GM18873 (cell line): ENCODE measurements around the gene LENEP.

Source experiments
- ATAC-seq: cut with Tn5 transposase; IDR thresholded peaks from one replicate; pipeline ENCODE4 v1.9.1; 2021; ENCODE audit warnings: mild to moderate bottlenecking, moderate library complexity, moderate number of reproducible peaks; ENCODE audit not compliant: unreplicated experiment, low FRiP score

LENEP gene

GRCh38 chr1:155008015-155008941, 14.9 kb downstream of the LENEP start:
- no peak for ATAC-seq

GRCh38 chr1:155009221-155009711, 15.9 kb downstream of the LENEP start:
- ATAC-seq, result no peak

GRCh38 chr1:155009742-155010141, 16.4 kb downstream of the LENEP start:
- no peak for ATAC-seq

DNA sequence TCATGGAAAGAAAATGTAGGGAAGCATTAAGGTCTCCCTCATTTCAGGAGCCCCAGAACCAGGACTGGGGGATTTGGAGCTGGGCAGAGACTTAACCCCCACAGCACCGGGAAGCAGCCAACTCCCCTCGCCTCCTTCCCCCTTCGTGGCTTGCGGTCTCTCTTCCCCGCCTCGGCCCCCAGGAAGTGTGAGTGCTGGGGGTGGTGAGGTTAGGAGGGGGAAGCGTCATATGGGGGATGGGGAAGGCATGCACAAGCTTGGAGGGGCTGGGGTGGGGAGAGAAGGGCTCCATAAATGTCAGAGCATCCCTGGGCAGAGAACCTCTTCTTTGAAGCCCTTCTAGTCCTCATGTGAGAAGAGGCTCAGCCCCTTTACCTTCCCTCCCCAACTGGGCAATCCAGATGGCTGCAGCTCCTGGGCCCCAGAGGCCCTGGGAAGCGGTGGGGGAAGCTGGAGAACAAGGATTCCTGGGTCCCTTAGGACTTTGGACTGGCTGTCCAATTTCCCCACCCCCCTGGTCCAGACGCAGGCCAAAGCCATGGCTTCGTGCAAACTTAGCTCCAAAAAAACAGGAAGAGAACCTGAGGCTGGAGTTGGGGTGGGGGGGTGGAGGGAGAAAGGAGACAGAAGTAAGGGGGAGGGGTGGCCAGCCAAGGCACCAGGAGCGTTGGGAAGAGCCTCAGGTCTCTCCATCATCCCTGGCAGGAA, 17.0 kb downstream of the LENEP start:
- no peak for ATAC-seq

GRCh38 chr1:155011004-155011416, 17.6 kb downstream of the LENEP start:
- ATAC-seq, result no peak

DNA sequence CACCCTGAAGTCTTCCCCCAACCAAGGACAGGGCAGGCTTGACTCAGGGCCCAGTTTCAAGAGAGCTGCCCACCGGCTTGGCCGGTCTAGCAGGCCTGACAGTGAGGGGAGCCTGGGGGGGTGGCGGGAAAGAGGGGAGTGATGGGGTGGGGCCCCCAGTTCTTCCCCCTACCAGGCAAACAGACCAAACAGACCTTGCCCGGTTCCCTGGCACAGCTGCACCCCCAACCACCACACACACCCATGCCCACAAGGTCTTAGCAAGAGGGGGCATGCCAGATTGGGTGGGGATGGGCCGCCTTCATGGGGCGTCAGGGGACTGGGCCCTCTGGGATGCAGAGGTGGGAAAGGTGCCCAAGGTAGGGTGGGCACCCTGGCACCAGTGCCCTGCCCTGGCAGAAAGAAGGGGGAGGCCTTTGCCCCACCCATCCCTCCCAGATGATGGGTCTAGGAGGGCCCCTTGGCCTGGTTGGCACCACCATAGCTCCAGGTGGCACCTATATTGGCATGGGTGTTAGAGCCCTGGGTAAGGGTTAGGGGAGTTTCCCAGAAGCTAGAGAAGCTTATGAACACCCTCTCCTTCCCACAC, 18.1 kb downstream of the LENEP start:
- ATAC-seq, result no peak

GRCh38 chr1:155012026-155012546, 18.7 kb downstream of the LENEP start:
- no peak for ATAC-seq

- no peak for ATAC-seq
Measured at GRCh38 chr1:155012776-155013602, 19.6 kb downstream of the LENEP start.

DNA sequence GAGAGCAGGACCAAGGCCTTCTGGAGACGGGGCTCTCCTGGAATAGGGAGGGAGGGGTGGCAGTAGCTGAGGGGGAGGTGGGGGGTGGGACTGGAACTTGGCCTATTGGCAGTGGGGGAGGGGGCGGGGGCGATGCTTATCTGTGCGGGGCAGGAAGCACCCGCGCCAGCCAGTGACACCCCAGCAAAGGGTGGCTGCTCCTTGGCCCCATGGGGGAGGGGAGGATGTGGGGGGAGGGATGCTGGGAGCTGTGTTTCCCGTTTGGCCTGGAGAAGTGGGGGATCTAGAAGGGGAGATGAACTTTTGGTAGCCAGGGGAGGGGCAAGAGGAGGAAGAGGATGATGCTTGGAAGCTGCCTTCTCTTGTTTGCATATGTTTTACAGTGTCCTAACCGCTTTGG, 20.2 kb downstream of the LENEP start:
- no peak for ATAC-seq

- no peak for ATAC-seq
Measured at GRCh38 chr1:155014709-155015508, 21.5 kb downstream of the LENEP start.

DNA sequence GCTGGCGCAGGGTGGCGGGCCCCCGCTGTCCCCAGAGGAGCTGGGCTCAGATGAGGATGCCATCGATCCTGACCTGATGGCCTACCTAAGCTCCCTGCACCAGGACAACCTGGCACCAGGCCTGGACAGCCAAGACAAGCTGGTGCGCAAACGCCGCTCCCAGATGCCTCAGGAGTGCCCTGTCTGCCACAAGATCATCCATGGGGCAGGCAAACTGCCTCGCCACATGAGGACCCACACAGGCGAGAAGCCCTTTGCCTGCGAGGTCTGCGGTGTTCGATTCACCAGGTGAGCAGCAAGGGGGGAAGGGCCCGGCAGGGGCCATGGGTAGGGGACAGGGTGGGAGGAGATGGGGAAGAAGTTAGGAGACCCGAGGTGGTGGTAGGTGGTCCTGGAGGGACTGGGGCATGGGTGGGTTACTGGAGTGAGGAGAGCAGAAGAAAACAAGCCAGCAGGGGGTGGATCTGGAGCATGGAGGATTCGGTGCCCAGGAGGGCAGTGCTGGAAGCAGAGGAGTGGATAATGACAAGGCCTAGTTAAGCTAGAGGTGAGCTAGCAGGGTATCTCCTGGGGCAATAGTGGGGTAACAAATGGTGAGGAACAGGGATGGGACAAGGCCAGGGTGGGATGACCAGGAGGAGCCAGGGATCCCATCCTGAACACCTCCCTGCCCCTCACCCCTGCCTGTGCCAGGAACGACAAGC, 22.3 kb downstream of the LENEP start:
- no peak for ATAC-seq

- no peak for ATAC-seq
Measured at GRCh38 chr1:155016231-155016831, 22.9 kb downstream of the LENEP start.

DNA sequence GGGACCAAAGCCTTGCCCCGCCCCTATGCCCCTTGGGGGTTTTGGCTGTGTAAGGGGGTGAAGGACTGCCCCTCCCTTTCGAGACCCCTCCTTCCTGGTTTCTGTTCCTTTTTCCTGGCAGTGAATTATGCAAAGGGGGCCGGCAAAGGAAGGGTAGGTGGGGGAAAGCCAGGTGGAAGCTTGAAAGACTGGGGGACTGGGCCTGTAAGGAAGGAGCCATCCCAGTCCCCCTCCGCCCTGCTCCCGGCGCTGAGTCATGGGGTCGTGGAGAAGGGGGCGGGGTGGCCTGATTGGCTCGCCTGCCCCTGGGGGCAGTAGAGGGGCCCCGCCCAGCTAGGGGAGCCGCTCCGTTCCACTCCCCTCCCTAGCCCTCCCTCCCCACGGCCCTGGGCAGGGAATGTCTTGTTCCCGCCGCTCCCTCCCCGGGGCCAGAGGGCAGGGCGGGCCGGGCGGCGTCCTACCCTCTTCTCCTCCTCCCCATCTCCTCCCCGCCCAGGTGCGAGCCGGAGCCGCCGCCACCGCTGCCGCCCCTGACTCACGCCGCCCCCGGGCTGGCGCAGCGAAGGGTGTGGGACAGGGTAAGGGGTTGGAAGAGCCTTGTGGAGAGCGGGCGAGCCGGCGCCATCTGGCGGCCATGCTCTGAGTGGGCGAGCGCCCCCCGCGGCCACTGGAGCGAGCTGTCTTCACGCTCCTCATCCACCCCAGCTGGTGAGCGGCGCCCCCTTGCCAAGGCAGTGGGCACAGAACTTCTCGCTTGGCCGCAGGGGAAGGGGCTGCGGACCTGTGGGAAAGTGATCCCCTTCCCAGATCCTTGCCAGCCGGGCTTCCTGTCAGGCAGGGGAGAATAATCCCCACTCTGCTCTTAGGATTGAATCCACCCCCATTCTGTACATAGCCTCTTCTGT, 23.9 kb downstream of the LENEP start:
- peak; percentile 54 for ATAC-seq

- no peak for ATAC-seq
Measured at GRCh38 chr1:155017946-155018316, 24.5 kb downstream of the LENEP start.

DNA sequence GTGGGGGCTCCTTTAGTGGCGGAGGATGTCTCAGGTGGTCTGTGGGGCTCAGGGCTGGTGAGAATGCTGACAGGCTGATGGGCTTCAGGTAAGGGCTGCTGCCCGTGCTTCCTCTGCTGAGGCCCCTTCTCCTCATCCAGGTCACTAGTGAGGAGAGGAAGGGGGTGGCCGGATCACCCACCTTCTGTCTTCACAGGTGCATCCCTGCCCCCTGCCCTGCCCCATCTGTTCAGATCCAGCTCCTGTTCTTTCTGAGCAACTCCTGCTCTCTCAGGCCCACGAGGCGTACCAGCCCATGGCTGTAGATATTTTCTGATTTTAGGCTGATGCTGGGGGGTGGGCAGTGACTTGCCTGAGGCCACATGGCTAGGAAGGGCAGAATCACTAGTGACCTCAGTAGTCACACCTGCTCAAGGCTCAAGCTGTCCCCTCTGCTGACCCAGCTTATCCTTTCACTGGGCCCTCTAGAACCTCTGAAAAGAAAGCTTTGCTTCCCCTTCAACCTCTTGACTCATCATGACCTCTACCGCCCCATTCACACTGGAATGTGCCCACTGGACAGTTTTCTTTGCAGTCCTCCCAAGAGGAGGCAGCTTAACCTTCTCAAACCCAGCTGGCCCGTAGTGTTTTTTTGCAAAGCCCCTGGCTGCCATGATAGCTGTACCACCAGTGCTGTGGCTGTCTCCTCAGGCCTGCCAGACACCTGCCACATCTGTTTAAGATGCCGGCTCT, 25.4 kb downstream of the LENEP start:
- no peak for ATAC-seq

DNA sequence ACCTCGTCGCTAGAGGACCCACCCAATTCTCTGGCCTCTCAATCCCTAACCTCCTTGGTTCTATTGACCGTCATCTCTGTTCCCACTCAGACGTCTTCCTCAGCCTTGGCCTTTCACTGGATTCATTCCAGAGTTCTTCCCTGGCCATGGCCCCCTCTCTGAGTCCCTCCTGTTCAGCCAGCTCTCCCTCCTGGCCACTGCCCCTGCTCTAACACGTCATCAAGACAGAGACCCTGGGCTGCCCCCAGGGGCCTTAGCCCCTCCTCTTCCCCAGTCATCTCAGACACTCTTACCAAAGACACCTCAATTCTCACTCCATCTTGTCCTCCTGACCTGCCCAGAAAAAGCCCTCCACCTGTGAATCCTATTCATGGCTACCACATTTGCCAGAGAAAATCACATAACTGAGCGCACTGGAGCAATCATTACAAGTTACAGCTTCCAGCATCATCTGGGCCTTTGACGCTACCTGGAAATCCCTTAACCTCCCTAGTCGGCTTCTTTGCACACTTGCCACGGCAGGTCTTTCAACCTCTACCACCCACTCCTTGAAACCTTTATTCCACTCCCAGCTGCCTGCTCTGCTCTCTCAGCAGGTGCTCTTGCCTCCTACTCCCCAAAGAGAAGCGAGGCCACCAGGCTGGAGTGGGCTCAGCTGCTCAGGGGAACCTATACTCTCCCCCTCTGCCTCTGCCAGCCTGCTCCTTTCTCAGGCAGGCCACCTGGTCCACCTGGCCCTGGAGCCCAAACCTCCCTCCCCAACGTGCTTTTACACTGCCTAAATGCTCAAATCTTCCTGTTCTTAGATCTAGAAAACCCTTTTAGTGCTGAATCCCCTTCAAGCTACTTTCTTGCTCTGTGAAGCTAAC, 26.2 kb downstream of the LENEP start:
- ATAC-seq, result no peak
